Type B pancreatic cell (in vitro differentiated cells): Measurements from ENCODE around the gene EPB42. TPM values are rescaled to one million over a fixed set of nuclear protein-coding genes. Genes with fewer than 3 reads are reported as not detected.

Source experiments
- DNase-seq: peaks from one replicate; pipeline ENCODE4 v3.0.0; 2021; ENCODE audit warnings: mixed read lengths; ENCODE audit not compliant: unreplicated experiment; ENCODE audit errors: extremely low spot score
- H3K27ac Mint-ChIP-seq: 2 replicates; pipeline ENCODE4 v1.8.0; 2021; ENCODE audit warnings: mild to moderate bottlenecking, mixed read lengths
- H3K27me3 Mint-ChIP-seq: 2 replicates; pipeline ENCODE4 v1.8.0; 2021; ENCODE audit warnings: mixed read lengths
- H3K36me3 Mint-ChIP-seq: 2 replicates; pipeline ENCODE4 v1.8.0; 2021; ENCODE audit warnings: mixed read lengths
- H3K4me1 Mint-ChIP-seq: one replicate; pipeline ENCODE4 v1.8.0; 2021; ENCODE audit warnings: mixed read lengths; ENCODE audit not compliant: unreplicated experiment
- H3K4me3 Mint-ChIP-seq: 2 replicates; pipeline ENCODE4 v1.8.0; 2021; ENCODE audit warnings: mild to moderate bottlenecking, mixed read lengths
- H3K9me3 Mint-ChIP-seq: 2 replicates; pipeline ENCODE4 v1.8.0; 2021; ENCODE audit warnings: mixed read lengths
- total RNA-seq: library from RNA; stranded (reverse); gene quantifications from 2 replicates; pipeline ENCODE4 v1.2.1, GENCODE V29; 2021; ENCODE audit warnings: low replicate concordance
- TF ChIP-seq, protein P1 (sequence below): fragments of 200-600 bp; sonication (generic); conservative IDR thresholded peaks from 2 replicates; pipeline ENCODE4 v1.5.0; 2021; ENCODE audit warnings: antibody characterized with exemption, mild to moderate bottlenecking

The EPB42 gene
- total RNA-seq, 1 donor from 2014 or later: not detected

DNA sequence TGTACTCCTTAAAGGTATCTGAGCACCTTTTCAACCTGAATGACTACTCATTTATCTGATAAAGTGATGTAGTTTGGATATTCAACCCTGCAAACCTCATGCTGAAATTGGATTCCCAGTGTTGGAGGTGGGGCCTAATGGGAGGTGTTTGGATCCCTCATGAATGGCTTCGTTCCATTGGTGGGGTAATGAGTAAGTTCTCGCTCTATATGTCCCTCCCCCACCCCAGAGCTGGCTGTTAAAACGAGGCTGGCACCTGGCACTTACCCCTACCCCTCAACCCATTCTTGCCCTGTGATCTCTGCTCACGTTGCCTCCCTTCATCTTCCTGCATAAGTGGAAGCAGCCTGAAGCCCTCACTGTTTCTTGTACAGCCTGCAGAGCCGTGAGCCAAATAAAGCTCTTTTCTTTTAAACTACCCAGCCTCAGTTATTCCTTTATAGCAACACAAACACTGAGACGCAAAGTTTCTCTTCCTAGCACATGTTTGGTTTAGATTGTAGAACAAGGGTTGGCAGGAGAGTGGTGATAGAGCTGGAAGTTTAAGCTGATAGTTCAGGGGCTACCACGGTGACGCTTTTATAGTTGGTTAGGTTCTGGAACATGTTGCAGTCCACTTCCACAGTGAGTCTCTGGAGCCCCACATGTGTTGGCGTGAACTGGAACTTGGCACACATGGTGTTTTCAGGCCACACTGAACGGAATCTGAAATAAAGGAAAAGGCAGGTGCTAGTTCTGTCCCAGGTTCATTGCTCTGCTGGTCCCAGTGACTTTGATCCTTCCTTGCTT lies 23.9 kb downstream of the EPB42 start:
- TF ChIP-seq, protein P1, sequence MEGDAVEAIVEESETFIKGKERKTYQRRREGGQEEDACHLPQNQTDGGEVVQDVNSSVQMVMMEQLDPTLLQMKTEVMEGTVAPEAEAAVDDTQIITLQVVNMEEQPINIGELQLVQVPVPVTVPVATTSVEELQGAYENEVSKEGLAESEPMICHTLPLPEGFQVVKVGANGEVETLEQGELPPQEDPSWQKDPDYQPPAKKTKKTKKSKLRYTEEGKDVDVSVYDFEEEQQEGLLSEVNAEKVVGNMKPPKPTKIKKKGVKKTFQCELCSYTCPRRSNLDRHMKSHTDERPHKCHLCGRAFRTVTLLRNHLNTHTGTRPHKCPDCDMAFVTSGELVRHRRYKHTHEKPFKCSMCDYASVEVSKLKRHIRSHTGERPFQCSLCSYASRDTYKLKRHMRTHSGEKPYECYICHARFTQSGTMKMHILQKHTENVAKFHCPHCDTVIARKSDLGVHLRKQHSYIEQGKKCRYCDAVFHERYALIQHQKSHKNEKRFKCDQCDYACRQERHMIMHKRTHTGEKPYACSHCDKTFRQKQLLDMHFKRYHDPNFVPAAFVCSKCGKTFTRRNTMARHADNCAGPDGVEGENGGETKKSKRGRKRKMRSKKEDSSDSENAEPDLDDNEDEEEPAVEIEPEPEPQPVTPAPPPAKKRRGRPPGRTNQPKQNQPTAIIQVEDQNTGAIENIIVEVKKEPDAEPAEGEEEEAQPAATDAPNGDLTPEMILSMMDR: no peak
- Mint-ChIP-seq H3K27ac (no peak overlapping the region), H3K36me3 (peaks cover 22% of the 10 kb centered on the region), H3K27me3 (peaks cover under 1% of the 10 kb centered on the region), H3K4me1 (no peaks in the 10 kb centered on the region), H3K4me3 (no peak overlapping the region), H3K9me3 (peaks cover 8% of the 10 kb centered on the region)
- DNase-seq: no peak

- peaks cover 8% of the 10 kb centered on the region for H3K9me3 Mint-ChIP-seq
- no peaks in the 10 kb centered on the region for H3K27me3 Mint-ChIP-seq
- TF ChIP-seq, protein P1: no peak
- DNase-seq: no peak
- H3K36me3 Mint-ChIP-seq: peaks cover 29% of the 10 kb centered on the region
- no peaks in the 10 kb centered on the region for H3K4me1 Mint-ChIP-seq
- no peak overlapping the region for H3K27ac Mint-ChIP-seq
- no peak overlapping the region for H3K4me3 Mint-ChIP-seq
Observed at GRCh38 chr15:43194795-43195194, 26.0 kb downstream of the EPB42 start.

DNA sequence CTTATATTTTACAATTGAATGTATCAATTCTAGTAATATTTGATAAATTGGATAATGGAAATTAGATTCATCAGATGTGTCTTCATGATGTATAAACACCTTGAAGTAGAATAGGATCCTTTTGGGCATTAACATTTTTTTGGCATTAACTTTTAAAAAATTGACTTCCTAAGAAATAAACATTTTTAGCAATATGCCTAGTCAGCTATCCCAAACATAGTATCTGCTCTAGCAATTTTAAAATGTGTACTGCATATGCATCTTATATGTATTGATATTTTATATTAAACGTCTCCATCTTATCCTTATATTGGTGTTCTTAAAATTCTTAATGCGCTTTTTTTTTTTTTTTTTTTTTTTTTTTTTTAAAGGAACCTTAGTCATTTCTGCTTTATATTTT lies 27.1 kb downstream of the EPB42 start:
- H3K36me3 Mint-ChIP-seq: peaks cover 33% of the 10 kb centered on the region
- TF ChIP-seq, protein P1: no peak
- H3K27me3 Mint-ChIP-seq: no peaks in the 10 kb centered on the region
- H3K27ac Mint-ChIP-seq: no peak overlapping the region
- no peak overlapping the region for H3K4me3 Mint-ChIP-seq
- no peak for DNase-seq
- H3K9me3 Mint-ChIP-seq: peaks cover 8% of the 10 kb centered on the region
- H3K4me1 Mint-ChIP-seq: no peaks in the 10 kb centered on the region

DNA sequence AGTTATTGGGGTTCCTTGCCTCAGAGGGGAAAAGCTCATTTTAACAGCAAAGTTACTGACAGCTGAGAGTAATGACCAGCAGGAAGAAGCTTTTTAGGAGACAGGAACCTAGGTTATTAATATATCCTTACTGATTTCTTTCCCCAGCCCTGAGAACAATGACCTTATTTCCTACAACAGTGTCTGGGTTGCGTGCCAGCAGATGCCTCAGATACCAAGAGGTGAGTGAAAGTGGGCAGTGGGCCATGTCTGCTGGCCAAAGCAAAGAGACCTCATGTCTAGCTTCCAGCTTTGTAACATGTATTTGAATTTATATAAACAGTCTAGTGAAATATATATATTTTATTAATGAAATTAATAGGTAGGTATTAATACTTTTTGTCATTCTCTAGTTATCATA lies 30.6 kb downstream of the EPB42 start:
- Mint-ChIP-seq H3K9me3 (no peaks in the 10 kb centered on the region), H3K4me1 (peaks cover 4% of the 10 kb centered on the region), H3K27ac (no peak overlapping the region), H3K27me3 (no peaks in the 10 kb centered on the region), H3K36me3 (peaks cover 16% of the 10 kb centered on the region), H3K4me3 (no peak overlapping the region)
- TF ChIP-seq, protein P1: no peak
- no peak for DNase-seq

DNA sequence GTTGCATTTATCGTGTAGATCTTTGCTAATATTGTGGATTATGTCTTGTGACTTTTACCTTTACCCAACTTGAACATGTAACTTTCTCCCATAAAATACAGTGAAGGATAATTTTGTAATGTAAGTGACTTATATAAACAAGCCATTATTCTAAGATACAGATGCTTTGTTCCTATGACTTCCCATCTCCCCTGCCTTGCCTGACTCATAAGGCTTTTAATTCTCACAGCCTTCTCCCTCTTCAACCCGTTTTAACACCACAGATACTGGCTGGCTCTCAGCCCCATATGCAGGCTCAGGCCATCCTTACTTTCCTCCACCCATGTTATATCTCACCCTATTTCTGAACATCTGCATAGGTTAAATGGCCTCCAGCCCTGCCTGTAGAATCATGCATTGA lies 31.5 kb downstream of the EPB42 start:
- no peak overlapping the region for H3K4me3 Mint-ChIP-seq
- H3K9me3 Mint-ChIP-seq: no peaks in the 10 kb centered on the region
- no peak for DNase-seq
- TF ChIP-seq, protein P1: no peak
- no peaks in the 10 kb centered on the region for H3K27me3 Mint-ChIP-seq
- H3K27ac Mint-ChIP-seq: no peak overlapping the region
- H3K4me1 Mint-ChIP-seq: peaks cover 4% of the 10 kb centered on the region
- peaks cover 11% of the 10 kb centered on the region for H3K36me3 Mint-ChIP-seq
